Measurements from ENCODE around the gene HOXA5. TPM values are rescaled to one million over a fixed set of nuclear protein-coding genes. Genes with fewer than 3 reads are reported as not detected.

HOXA5 gene
- total RNA-seq, 1 experiment from 2014 or later = 10.6 TPM

DNA sequence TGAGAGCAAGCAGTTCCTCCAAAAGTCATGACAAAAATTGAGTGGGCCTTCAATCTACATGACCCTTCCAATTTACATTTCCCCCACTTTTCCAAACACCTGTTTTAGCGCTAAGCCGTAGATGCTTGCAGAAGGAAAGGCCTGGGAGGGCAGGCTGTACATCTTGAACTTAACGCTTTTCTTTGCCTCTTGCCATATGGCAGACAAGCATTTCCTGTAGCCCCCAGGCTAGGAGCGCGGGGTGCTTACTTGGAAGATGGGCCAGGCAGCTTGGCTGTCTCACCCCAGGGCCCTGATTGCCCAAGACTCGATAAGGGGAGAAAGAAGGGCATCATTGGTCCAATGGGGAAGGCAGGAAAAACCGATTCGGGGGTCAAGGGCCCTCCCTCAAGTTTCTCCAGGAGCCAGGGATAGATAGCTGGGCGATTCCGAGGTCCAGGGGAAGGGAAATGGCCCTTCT, 28.9 kb upstream of the HOXA5 start:
- no peaks in the 10 kb centered on the region for H3K27me3 Mint-ChIP-seq (ENCODE audit: unreplicated experiment)
- DNase-seq = no peak
- H3K9me3 Mint-ChIP-seq (ENCODE audit: low read depth, unreplicated experiment) = no peaks in the 10 kb centered on the region
- BruUV-seq (replicated peaks) = no TSS peak
- peaks cover 37% of the 10 kb centered on the region for H3K4me1 Mint-ChIP-seq (ENCODE audit: low read depth, unreplicated experiment)
- peak overlapping the region; percentile 72 for H3K4me3 Mint-ChIP-seq (ENCODE audit: low read depth, unreplicated experiment)
- intact Hi-C loops (cut with micrococcal nuclease; ENCODE audit: unreplicated experiment) = no loop called here
- TF ChIP-seq, protein P1, sequence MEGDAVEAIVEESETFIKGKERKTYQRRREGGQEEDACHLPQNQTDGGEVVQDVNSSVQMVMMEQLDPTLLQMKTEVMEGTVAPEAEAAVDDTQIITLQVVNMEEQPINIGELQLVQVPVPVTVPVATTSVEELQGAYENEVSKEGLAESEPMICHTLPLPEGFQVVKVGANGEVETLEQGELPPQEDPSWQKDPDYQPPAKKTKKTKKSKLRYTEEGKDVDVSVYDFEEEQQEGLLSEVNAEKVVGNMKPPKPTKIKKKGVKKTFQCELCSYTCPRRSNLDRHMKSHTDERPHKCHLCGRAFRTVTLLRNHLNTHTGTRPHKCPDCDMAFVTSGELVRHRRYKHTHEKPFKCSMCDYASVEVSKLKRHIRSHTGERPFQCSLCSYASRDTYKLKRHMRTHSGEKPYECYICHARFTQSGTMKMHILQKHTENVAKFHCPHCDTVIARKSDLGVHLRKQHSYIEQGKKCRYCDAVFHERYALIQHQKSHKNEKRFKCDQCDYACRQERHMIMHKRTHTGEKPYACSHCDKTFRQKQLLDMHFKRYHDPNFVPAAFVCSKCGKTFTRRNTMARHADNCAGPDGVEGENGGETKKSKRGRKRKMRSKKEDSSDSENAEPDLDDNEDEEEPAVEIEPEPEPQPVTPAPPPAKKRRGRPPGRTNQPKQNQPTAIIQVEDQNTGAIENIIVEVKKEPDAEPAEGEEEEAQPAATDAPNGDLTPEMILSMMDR (IDR thresholded peaks at IDR 0.05; ENCODE audit: unreplicated experiment) = no peak
- H3K36me3 Mint-ChIP-seq (ENCODE audit: insufficient read depth, unreplicated experiment) = peaks cover 44% of the 10 kb centered on the region
- H3K27ac Mint-ChIP-seq (ENCODE audit: unreplicated experiment) = peak overlapping the region; percentile 22
- CTCF ChIA-PET = interaction anchor here (2.1 kb wide), 1 partner anchor 22 kb away, joined by 8 read pairs; no protein-coding TSS in a partner anchor

DNA sequence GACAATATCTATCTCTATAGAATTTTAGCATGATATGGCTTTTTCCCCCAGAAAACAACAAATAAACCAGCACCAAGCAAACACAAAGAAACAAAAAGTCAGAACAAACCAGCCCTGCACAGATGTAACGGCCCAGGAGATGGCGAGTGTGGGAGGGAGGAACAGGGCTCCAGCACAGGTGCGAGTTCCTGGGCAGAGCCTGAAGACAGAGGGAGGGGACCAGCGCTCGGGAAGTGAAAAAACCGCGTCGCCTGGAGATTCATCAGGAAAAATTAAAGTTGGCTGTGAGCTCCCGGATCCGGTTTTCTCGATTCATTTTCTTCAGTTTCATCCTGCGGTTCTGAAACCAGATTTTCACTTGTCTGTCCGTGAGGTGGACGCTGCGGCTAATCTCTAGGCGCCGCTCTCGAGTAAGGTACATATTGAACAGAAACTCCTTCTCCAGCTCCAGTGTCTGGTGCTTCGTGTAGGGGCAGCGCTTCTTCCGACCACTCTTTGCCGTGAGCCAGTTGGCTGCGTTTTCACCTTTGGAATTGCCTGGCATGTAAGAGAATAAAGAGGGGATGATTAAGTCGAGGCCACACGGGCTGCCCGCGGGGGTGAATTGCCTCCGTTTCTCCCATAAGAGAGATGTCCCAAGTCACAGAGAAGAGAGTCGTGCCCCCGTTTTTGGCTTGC, 28.3 kb upstream of the HOXA5 start:
- no peak for DNase-seq
- Mint-ChIP-seq H3K4me3 (ENCODE audit: low read depth, unreplicated experiment) (peak overlapping the region; percentile 72), H3K27me3 (ENCODE audit: unreplicated experiment) (no peaks in the 10 kb centered on the region), H3K4me1 (ENCODE audit: low read depth, unreplicated experiment) (peaks cover 37% of the 10 kb centered on the region), H3K27ac (ENCODE audit: unreplicated experiment) (peak overlapping the region; percentile 22), H3K36me3 (ENCODE audit: insufficient read depth, unreplicated experiment) (peaks cover 44% of the 10 kb centered on the region), H3K9me3 (ENCODE audit: low read depth, unreplicated experiment) (no peaks in the 10 kb centered on the region)
- BruUV-seq (replicated peaks) = no TSS peak
- TF ChIP-seq, protein P1 (IDR thresholded peaks at IDR 0.05; ENCODE audit: unreplicated experiment) = no peak
- CTCF ChIA-PET = no interaction called here
- intact Hi-C loops (cut with micrococcal nuclease; ENCODE audit: unreplicated experiment) = no loop called here

DNA sequence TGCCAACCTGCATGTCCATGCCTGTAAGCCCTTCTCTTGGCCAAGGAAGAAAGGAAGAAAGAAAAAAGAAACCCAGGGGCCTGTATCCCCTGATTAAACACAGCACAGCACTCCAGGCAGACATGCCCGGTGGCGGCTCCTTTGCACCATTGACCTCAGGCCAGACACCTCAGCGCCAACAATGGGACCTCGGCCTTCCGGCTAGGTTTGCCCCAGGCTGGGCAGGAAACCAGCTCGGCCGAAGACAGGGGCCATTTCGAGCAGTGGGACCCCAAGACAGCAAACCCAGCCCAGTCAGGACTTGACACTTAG, 27.8 kb upstream of the HOXA5 start:
- no peak for DNase-seq
- no peak overlapping the region for H3K27ac Mint-ChIP-seq (ENCODE audit: unreplicated experiment)
- peaks cover 44% of the 10 kb centered on the region for H3K36me3 Mint-ChIP-seq (ENCODE audit: insufficient read depth, unreplicated experiment)
- H3K27me3 Mint-ChIP-seq (ENCODE audit: unreplicated experiment) = no peaks in the 10 kb centered on the region
- no peaks in the 10 kb centered on the region for H3K9me3 Mint-ChIP-seq (ENCODE audit: low read depth, unreplicated experiment)
- TF ChIP-seq, protein P1 (IDR thresholded peaks at IDR 0.05; ENCODE audit: unreplicated experiment) = no peak
- CTCF ChIA-PET = no interaction called here
- H3K4me3 Mint-ChIP-seq (ENCODE audit: low read depth, unreplicated experiment) = peak overlapping the region; percentile 72
- BruUV-seq (replicated peaks) = TSS peak; percentile 45
- intact Hi-C loops (cut with micrococcal nuclease; ENCODE audit: unreplicated experiment) = no loop called here
- H3K4me1 Mint-ChIP-seq (ENCODE audit: low read depth, unreplicated experiment) = peaks cover 37% of the 10 kb centered on the region

DNA sequence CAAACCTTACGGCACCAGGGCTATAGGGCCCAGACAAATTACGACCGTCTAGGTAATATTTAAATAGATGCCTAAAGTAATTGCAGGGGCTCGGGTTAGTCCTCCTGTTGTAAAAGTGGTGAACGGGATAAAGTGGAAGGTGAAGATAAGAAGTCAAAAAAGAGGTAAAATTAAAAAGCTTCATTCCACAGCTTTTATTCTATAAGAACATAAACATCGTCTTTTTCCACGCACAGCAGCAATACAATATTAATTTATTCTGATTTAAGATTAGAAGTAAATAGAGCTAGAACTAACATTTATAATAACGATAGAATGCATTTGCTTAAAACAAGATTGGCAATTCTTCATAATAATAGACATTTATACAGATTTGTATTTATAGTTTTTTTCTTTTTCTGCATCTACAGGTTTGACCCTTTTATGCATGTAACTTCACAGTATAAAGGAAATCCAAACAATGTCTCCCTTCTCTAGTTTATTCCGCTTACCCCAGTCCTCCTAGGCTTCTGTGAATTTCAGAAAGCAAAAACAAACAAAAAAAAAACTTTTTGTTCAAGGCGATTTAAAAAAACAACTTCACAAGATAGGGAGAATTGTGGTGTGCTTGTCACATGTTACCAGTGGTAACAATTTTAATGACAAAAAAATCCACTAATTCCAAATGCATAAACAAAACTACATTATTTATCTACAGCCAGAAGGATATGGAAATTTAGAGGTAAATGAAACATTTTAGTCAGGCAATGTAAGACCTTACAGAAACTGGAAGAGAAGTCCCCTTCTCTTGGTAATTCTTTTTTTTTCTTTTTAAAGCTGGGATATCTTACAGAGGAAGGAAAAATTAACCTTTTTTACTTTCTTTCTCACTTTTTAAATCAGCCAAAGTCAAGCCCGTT, 27.2 kb upstream of the HOXA5 start:
- TF ChIP-seq, protein P1 (IDR thresholded peaks at IDR 0.05; ENCODE audit: unreplicated experiment) = no peak
- no TSS peak for BruUV-seq (replicated peaks)
- H3K4me1 Mint-ChIP-seq (ENCODE audit: low read depth, unreplicated experiment) = peaks cover 37% of the 10 kb centered on the region
- CTCF ChIA-PET = interaction anchor here (1.0 to 1.1 kb wide), 2 partner anchors 10 to 461 kb away, joined by 3 read pairs; no protein-coding TSS in a partner anchor
- H3K4me3 Mint-ChIP-seq (ENCODE audit: low read depth, unreplicated experiment) = peak overlapping the region; percentile 92
- intact Hi-C loops (cut with micrococcal nuclease; ENCODE audit: unreplicated experiment) = no loop called here
- H3K27ac Mint-ChIP-seq (ENCODE audit: unreplicated experiment) = no peak overlapping the region
- no peaks in the 10 kb centered on the region for H3K9me3 Mint-ChIP-seq (ENCODE audit: low read depth, unreplicated experiment)
- peaks cover 44% of the 10 kb centered on the region for H3K36me3 Mint-ChIP-seq (ENCODE audit: insufficient read depth, unreplicated experiment)
- DNase-seq = no peak
- H3K27me3 Mint-ChIP-seq (ENCODE audit: unreplicated experiment) = no peaks in the 10 kb centered on the region

Measured in Calu3 (cell line).